OCI-LY7 (cell line): ENCODE results near the gene IQCC. TPM values are rescaled to one million over a fixed set of nuclear protein-coding genes. Genes with fewer than 3 reads are reported as not detected.

ENCODE experiments used
- BruUV-seq: library from RNA; stranded (reverse); fragments of 400-500 nt; replicated peaks from 2 replicates; lab custom pipeline; 2021; lab: Mats Ljungman, UMichigan
- CTCF ChIA-PET: fragments of 300-600 bp; sonication (Branson Sonifier 250); formaldehyde crosslinking; loops from one replicate; lab custom pipeline; 2022; ENCODE audit warnings: antibody characterized with exemption; ENCODE audit not compliant: unreplicated experiment; lab: Charles Lee
- POLR2A ChIA-PET: fragments of 300-600 bp; sonication (Branson Sonifier 250); formaldehyde crosslinking; loops from one replicate; lab custom pipeline; 2022; ENCODE audit warnings: antibody characterized with exemption; lab: Charles Lee
- DNase-seq: peaks from one replicate; pipeline ENCODE4 v3.0.0-alpha.2; 2015; ENCODE audit warnings: low spot score
- H2AFZ ChIP-seq: fragments of 200-600 bp; sonication (generic), shearing (Covaris generic); 2 replicates; pipeline ENCODE4 v1.6.1; 2014; ENCODE audit warnings: mild to moderate bottlenecking, antibody characterized with exemption, low read length, moderate library complexity
- H3K27ac ChIP-seq: fragments of 200-600 bp; sonication (generic); 2 replicates; pipeline ENCODE4 v1.5.1; 2014; ENCODE audit warnings: mixed run types, low read depth, mild to moderate bottlenecking, moderate library complexity, low read length, inconsistent platforms; ENCODE audit not compliant: poor library complexity, severe bottlenecking
- H3K36me3 ChIP-seq: fragments of 200-600 bp; sonication (generic); 2 replicates; pipeline ENCODE4 v1.6.1; 2014; ENCODE audit warnings: mild to moderate bottlenecking, antibody characterized with exemption, low read length, moderate library complexity, mixed read lengths; ENCODE audit not compliant: insufficient read depth
- H3K4me1 ChIP-seq: fragments of 200-600 bp; sonication (generic); 2 replicates; pipeline ENCODE4 v1.5.1; 2014; ENCODE audit warnings: mild to moderate bottlenecking, low read length; ENCODE audit not compliant: insufficient read depth, poor library complexity, severe bottlenecking
- H3K4me2 ChIP-seq: fragments of 200-600 bp; sonication (generic); 2 replicates; pipeline ENCODE4 v1.6.1; 2014; ENCODE audit warnings: mild to moderate bottlenecking, low read length
- H3K4me3 ChIP-seq: fragments of 200-600 bp; sonication (generic); 2 replicates; pipeline ENCODE4 v1.5.1; 2014; ENCODE audit warnings: mild to moderate bottlenecking, low read depth, low read length; ENCODE audit not compliant: poor library complexity, severe bottlenecking
- H3K79me2 ChIP-seq: fragments of 200-600 bp; sonication (generic); 2 replicates; pipeline ENCODE4 v1.6.1; 2016; ENCODE audit warnings: low read depth, mild to moderate bottlenecking, low read length, moderate library complexity, mixed read lengths; ENCODE audit not compliant: insufficient read depth
- H3K9me2 ChIP-seq: fragments of 200-600 bp; sonication (generic); 2 replicates; pipeline ENCODE4 v1.6.1; 2016; ENCODE audit warnings: mild to moderate bottlenecking, low read length, mixed read lengths; ENCODE audit not compliant: insufficient read depth
- H3K9me3 ChIP-seq: fragments of 200-600 bp; sonication (generic); 2 replicates; pipeline ENCODE4 v1.6.1; 2014; ENCODE audit warnings: mild to moderate bottlenecking, mixed run types, low read length, mixed read lengths
- H4K20me1 ChIP-seq: fragments of 200-600 bp; sonication (generic); 2 replicates; pipeline ENCODE4 v1.6.1; 2014; ENCODE audit warnings: mild to moderate bottlenecking, antibody characterized with exemption, low read length, moderate library complexity, mixed read lengths; ENCODE audit not compliant: insufficient read depth
- CTCF ChIP-seq: fragments of 200-600 bp; sonication (generic); conservative IDR thresholded peaks from 2 replicates; pipeline ENCODE4 v1.5.1; 2014; ENCODE audit warnings: mild to moderate bottlenecking, antibody characterized with exemption, low read length, moderate library complexity, mixed read lengths
- EZH2phosphoT487 ChIP-seq: fragments of 200-600 bp; sonication (generic); IDR thresholded peaks from 2 replicates; pipeline ENCODE4 v1.6.1; 2018; ENCODE audit warnings: low read depth, borderline replicate concordance, mild to moderate bottlenecking, mixed run types, antibody characterized with exemption, low read length, moderate library complexity, mixed read lengths
- intact Hi-C: fragments of 100-400 bp; cut with micrococcal nuclease; formaldehyde crosslinking; loops from one replicate; pipeline ENCODE4 v1.10.0; 2022; ENCODE audit not compliant: unreplicated experiment
- total RNA-seq, 2 experiments: library from RNA; depleted of rRNA in 1 of 2; stranded (reverse); fragments of >200 nt in 1 of 2; shearing (Covaris generic) in 1 of 2; gene quantifications; 2 replicates each; pipeline ENCODE4 v1.2.3, GENCODE V29; 2014 to 2022

IQCC gene
- total RNA-seq, 2 experiments from 2014 or later, result 8.0 to 14.5 TPM

GRCh38 chr1:32204943-32205361, 519 bp upstream of the IQCC start:
- Histone ChIP-seq H3K4me3 (peak overlapping the region; percentile 94), H3K27ac (no peak overlapping the region), H3K9me3 (no peaks in the 10 kb centered on the region), H4K20me1 (no peaks in the 10 kb centered on the region), H3K36me3 (peaks cover 16% of the 10 kb centered on the region), H3K79me2 (no peaks in the 10 kb centered on the region), H3K4me1 (peaks cover 47% of the 10 kb centered on the region), H2AFZ (peak overlapping the region; percentile 53; the same call in 1 of the 2 replicates), H3K4me2 (peak overlapping the region; percentile 96), H3K9me2 (no peaks in the 10 kb centered on the region)
- ChIA-PET CTCF (interaction anchor here (1.7 kb wide), 1 partner anchor 11 kb away, joined by 8 read pairs; no protein-coding TSS in a partner anchor), POLR2A (interaction anchor here (1.4 kb wide), 1 partner anchor 12 kb away, joined by 5 read pairs; no protein-coding TSS in a partner anchor)
- TF ChIP-seq EZH2phosphoT487 (no peak), CTCF (no peak)
- no peak for DNase-seq
- no TSS peak for BruUV-seq
- intact Hi-C loops, result no loop called here

DNA sequence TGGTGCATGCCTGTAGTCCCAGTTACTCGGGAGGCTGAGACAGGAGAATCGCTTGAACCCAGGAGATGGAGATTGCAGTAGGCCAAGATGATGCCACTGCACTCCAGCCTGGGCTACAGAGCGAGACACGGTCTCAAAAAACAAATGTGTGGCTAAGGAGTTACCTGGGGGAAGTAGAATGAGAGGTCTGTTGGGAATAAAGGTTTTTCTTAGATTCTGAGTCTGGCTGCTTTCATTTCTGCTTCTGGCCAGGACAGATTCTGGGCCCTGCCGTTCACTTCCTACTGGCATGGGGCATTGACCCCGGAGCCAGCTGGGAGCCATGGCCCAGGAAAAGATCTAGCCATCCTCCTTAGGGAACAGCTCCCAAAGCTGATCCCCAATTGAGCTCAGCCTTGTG, 3.0 kb downstream of the IQCC start:
- CTCF ChIA-PET, result no interaction called here
- H3K4me2 ChIP-seq, result peak overlapping the region; percentile 32; the same call in 1 of the 2 replicates

More for the DNA sequence above, 3.0 kb downstream of the IQCC start:
- intact Hi-C loops, result no loop called here
- Histone ChIP-seq H3K4me1 (peaks cover 24% of the 10 kb centered on the region), H3K79me2 (no peaks in the 10 kb centered on the region), H3K27ac (no peak overlapping the region), H3K36me3 (peaks cover 16% of the 10 kb centered on the region), H3K9me3 (no peaks in the 10 kb centered on the region), H4K20me1 (no peaks in the 10 kb centered on the region), H2AFZ (no peak overlapping the region), H3K4me3 (no peak overlapping the region), H3K9me2 (no peaks in the 10 kb centered on the region)
- no peak for TF ChIP-seq CTCF
- no peak for TF ChIP-seq EZH2phosphoT487
- POLR2A ChIA-PET, result no interaction called here
- BruUV-seq, result TSS peak; percentile 13
- no peak for DNase-seq
